Measurements from ENCODE around the gene UBE3C. TPM values are rescaled to one million over a fixed set of nuclear protein-coding genes. Genes with fewer than 3 reads are reported as not detected.
A peak's percentile ranks its signal among the peaks of the same experiment; 100 is the strongest.

UBE3C gene
- total and polyA plus RNA-seq, 2 of the 13 experiments (the other 11 are each of a cell fraction or from before 2014, with no cell fraction given): 27.0 to 48.2 TPM

- TF ChIP-seq ZNF552 (CRISPR knock-in tag; IDR thresholded peaks at IDR 0.05; ENCODE audit: borderline replicate concordance) (no peak; the same call in 1 of the 2 replicates), SALL2 (CRISPR knock-in tag; IDR thresholded peaks at IDR 0.05) (no peak), ZNF256 (CRISPR knock-in tag; conservative IDR thresholded peaks at IDR 0.05) (no peak), ZMYM3 (CRISPR knock-in tag; IDR thresholded peaks at IDR 0.05) (peak; percentile 68), KAT7 (CRISPR knock-in tag; IDR thresholded peaks at IDR 0.05; ENCODE audit: borderline replicate concordance) (no peak), EHMT2 (IDR thresholded peaks at IDR 0.05; ENCODE audit: borderline replicate concordance, low read depth, low read length) (no peak), TBX2 (CRISPR knock-in tag; IDR thresholded peaks at IDR 0.05; ENCODE audit: borderline replicate concordance) (peak; percentile 47; the same call in 1 of the 2 replicates), ZNF773 (CRISPR knock-in tag; IDR thresholded peaks at IDR 0.05; ENCODE audit: borderline replicate concordance) (no peak), KLF13 (CRISPR knock-in tag; IDR thresholded peaks at IDR 0.05) (no peak), ZNF83 (CRISPR knock-in tag; IDR thresholded peaks at IDR 0.05; ENCODE audit: borderline replicate concordance) (no peak), ZFP37 (CRISPR knock-in tag; IDR thresholded peaks at IDR 0.05; ENCODE audit: borderline replicate concordance) (no peak), NR2F1 (CRISPR knock-in tag; IDR thresholded peaks at IDR 0.05) (no peak), PITX1 (CRISPR knock-in tag; IDR thresholded peaks at IDR 0.05) (peak; percentile 57; the same call in 1 of the 2 replicates), HES4 (CRISPR knock-in tag; IDR thresholded peaks at IDR 0.05; ENCODE audit: borderline replicate concordance) (no peak), ZNF121 (CRISPR knock-in tag; IDR thresholded peaks at IDR 0.05) (peak; percentile 98), ZNF382 (CRISPR knock-in tag; IDR thresholded peaks at IDR 0.05; ENCODE audit: borderline replicate concordance) (no peak), FOXJ3 (CRISPR knock-in tag; IDR thresholded peaks at IDR 0.05; ENCODE audit: borderline replicate concordance) (no peak), ZBTB7A (CRISPR knock-in tag; IDR thresholded peaks at IDR 0.05) (no peak; the same call in 1 of the 2 replicates), JDP2 (CRISPR knock-in tag; IDR thresholded peaks at IDR 0.05; ENCODE audit: borderline replicate concordance) (no peak), ZBTB42 (CRISPR knock-in tag; IDR thresholded peaks at IDR 0.05) (no peak), ZMAT5 (CRISPR knock-in tag; IDR thresholded peaks at IDR 0.05; ENCODE audit: borderline replicate concordance, low read depth) (no peak)
Measured at GRCh38 chr7:157278791-157279724, 140.3 kb downstream of the UBE3C start (continued).

Measured in HepG2 (cell line).